B cell (primary cell): ENCODE results near the gene STX7.

Source experiments
- EZH2 ChIP-seq: IDR thresholded peaks from 2 replicates; pipeline ENCODE4 v1.6.1; 2012; ENCODE audit warnings: borderline replicate concordance, low read depth, mild to moderate bottlenecking, moderate library complexity, low read length; ENCODE audit not compliant: insufficient read depth, poor library complexity, severe bottlenecking
- TF ChIP-seq, protein P1 (sequence below): fragments of 200-600 bp; IDR thresholded peaks from one replicate; pipeline ENCODE4 v1.8.0; 2022; ENCODE audit warnings: antibody characterized with exemption, mild to moderate bottlenecking

DNA sequence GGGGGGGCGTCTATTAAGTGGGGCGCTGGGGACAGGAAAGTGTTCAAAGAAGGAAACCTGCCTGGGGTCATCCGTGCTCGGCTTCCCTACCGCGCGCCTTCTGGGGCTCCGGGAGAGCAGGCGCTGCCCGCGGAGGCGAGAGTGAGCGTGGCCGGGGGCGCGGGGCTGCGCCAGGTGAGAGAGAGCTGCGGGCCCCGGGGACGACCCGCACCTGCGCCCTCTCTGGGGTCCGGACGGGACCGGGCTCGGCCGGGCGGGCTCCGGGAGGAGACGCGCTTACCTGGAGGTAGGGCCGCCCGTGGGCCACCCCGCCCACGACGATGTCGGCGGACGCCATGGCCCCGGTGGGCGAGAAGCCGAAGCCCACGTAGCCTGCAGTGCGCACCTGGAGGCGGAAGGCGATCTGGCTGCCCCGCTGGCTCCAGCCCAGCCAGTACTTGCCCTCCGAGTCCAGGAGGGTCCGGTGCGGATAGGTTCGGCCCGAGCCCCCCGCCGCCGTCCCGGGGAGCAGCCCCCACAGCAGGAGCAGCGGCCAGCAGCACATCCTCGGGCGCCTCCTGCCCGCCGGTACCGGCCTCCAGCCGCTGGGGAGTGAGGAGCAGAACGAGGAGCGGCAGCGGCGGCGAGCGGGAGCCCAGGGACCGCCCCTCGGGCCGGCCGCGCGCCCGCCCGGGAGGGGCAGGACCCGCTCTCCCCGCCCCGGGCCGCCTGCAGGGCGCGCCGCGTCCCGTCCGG, 111.9 kb downstream of the STX7 start, which contains the start of gene MOXD1:
- TF ChIP-seq, protein P1, sequence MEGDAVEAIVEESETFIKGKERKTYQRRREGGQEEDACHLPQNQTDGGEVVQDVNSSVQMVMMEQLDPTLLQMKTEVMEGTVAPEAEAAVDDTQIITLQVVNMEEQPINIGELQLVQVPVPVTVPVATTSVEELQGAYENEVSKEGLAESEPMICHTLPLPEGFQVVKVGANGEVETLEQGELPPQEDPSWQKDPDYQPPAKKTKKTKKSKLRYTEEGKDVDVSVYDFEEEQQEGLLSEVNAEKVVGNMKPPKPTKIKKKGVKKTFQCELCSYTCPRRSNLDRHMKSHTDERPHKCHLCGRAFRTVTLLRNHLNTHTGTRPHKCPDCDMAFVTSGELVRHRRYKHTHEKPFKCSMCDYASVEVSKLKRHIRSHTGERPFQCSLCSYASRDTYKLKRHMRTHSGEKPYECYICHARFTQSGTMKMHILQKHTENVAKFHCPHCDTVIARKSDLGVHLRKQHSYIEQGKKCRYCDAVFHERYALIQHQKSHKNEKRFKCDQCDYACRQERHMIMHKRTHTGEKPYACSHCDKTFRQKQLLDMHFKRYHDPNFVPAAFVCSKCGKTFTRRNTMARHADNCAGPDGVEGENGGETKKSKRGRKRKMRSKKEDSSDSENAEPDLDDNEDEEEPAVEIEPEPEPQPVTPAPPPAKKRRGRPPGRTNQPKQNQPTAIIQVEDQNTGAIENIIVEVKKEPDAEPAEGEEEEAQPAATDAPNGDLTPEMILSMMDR, result no peak
- TF ChIP-seq EZH2, result no peak
